Measurements from ENCODE around the gene SIX3. TPM values are rescaled to one million over a fixed set of nuclear protein-coding genes. Genes with fewer than 3 reads are reported as not detected.

Gene SIX3
- not detected for polyA plus RNA-seq
- long read RNA-seq, donor 1: 0 reads
- long read RNA-seq, donor 2: 0 reads
- long read RNA-seq, donor 3: 0 reads
- long read RNA-seq, donor 4: 0 reads
- long read RNA-seq, donor 5: 0 reads
- long read RNA-seq, donor 6: 0 reads
- long read RNA-seq, donor 7: 0 reads
- long read RNA-seq, donor 8: 0 reads
- long read RNA-seq, donor 9: 0 reads
- long read RNA-seq, donor 10: 0 reads
- long read RNA-seq, donor 11: 0 reads

DNA sequence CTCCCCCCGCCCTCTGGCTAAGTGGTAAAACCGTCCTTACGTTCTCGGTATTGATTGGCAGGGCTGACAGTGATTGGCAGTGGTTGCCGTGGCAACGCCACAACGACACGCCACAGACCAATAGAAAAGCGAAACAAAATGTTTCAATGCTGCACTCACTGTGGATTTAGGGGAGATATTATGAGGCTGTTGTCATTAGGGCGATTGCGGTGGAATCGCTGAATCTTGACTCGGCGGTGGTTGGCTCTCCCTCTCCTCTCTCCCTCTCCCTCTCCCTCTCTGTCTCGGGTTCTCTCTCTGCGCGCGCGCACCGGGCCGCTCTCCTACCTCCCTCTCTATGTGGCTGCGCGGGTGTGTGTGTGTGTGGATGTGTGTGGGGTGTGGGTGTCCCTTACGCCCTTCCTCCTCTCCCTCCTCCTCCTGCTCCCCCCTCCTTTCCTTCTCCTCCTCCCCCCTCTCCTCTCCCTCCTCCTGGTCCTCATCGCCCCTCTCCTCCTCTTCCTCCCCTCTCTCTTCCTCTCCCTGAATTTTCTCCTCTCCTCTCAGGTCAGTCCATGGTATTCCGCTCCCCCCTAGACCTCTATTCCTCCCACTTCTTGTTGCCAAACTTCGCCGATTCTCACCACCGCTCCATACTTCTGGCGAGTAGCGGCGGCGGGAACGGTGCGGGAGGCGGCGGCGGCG lies at the start of gene SIX3:
Gene SIX3 (plus strand): TSS at position 152 of the 684 bp plus-strand sequence. CDS start 403 bp downstream, at position 555.
- Histone ChIP-seq H3K27me3 (ENCODE audit: control insufficient read depth, insufficient read depth, low read length) (peaks cover 100% of the 10 kb centered on the region), H3K4me3 (ENCODE audit: low read length) (no peak within 1 kb of the TSS), H3K9me3 (ENCODE audit: control insufficient read depth, low read depth, low read length) (peaks cover 24% of the 10 kb centered on the region), H3K36me3 (ENCODE audit: control insufficient read depth, insufficient read depth, low read length) (no peaks in the 10 kb centered on the region), H3K4me1 (ENCODE audit: control insufficient read depth, insufficient read depth, low read length) (peaks cover 4% of the 10 kb centered on the region), H3K27ac (ENCODE audit: low read length) (no peak within 1 kb of the TSS)
- DNase-seq: no peak
- WGBS (ENCODE audit: insufficient coverage, low lambda C conversion rate): 0% methylated on average over 1 of the region's 39 CpGs

DNA sequence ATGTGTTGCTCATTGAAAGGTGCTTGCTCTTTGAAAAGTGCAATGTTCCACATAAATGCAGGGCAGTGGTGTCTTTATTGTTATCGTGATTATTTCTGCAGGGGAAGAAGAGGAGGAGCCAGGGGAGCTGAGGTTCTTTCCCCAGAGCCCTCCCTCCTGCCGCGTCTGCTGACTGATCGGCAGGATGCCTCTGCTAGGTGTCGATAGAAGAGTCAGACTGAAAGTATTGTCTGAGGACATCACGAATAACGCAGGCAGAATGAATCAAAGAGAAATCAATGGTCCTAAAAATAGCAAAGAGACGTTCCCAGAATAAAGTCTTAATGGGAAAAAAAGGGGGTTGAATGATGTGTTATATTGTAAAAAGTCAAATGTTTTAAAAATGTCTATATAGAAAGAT lies 47.4 kb upstream of the SIX3 start:
- peaks cover 1% of the 10 kb centered on the region for H3K4me1 ChIP-seq (ENCODE audit: control insufficient read depth, insufficient read depth, low read length)
- no peaks in the 10 kb centered on the region for H3K36me3 ChIP-seq (ENCODE audit: control insufficient read depth, insufficient read depth, low read length)
- peaks cover 6% of the 10 kb centered on the region for H3K27me3 ChIP-seq (ENCODE audit: control insufficient read depth, insufficient read depth, low read length)
- H3K4me3 ChIP-seq (ENCODE audit: low read length): no peak overlapping the region
- no peak for DNase-seq
- H3K9me3 ChIP-seq (ENCODE audit: control insufficient read depth, low read depth, low read length): no peaks in the 10 kb centered on the region
- 49% methylated on average over 4 of the region's 8 CpGs for WGBS (ENCODE audit: insufficient coverage, low lambda C conversion rate)
- no peak overlapping the region for H3K27ac ChIP-seq (ENCODE audit: low read length)

DNA sequence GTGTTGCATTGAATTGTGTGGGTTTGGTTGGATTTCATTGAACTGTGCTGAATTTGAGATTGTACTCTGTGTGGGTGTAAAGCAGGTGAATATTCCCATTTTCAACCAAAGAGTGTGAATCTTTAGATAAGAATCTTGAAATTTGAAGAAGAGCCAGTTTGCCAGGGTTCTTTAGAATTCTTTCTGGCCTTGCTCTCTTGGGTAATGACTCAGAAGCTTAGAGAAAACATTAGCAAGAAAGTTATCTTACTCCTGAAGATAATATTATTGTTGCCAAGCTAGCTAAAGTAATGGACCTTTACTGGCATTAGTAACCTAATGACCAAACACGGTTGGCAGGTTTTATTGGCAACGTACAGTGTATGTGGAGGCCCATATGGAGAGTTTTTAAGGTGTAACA lies 46.4 kb upstream of the SIX3 start:
- H3K4me1 ChIP-seq (ENCODE audit: control insufficient read depth, insufficient read depth, low read length): no peaks in the 10 kb centered on the region
- WGBS (ENCODE audit: insufficient coverage, low lambda C conversion rate): 93% methylated on average over 2 of the region's 2 CpGs
- peaks cover 8% of the 10 kb centered on the region for H3K27me3 ChIP-seq (ENCODE audit: control insufficient read depth, insufficient read depth, low read length)
- no peak for DNase-seq
- no peaks in the 10 kb centered on the region for H3K9me3 ChIP-seq (ENCODE audit: control insufficient read depth, low read depth, low read length)
- H3K36me3 ChIP-seq (ENCODE audit: control insufficient read depth, insufficient read depth, low read length): no peaks in the 10 kb centered on the region
- H3K4me3 ChIP-seq (ENCODE audit: low read length): no peak overlapping the region
- no peak overlapping the region for H3K27ac ChIP-seq (ENCODE audit: low read length)

DNA sequence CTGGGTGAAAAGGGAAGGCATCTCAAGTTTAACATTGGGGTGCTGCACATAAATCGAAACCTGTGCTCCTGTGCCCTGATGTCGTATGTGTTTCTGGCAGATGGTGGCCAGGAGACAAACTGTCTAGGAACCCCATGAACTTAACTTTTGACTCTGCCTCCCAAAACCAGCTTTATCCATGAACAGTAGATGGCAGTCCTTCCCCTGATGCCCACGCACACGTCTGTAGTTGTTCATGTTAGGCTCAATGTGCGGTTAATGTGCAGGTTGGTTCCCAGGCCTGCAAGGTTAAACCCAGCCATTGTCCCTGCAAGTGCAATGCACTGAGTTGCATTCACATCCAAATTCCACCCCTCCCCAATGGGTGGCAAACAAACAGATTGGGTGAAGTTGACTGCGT lies 44.1 kb upstream of the SIX3 start:
- H3K9me3 ChIP-seq (ENCODE audit: control insufficient read depth, low read depth, low read length): no peaks in the 10 kb centered on the region
- no CpG with 5 or more reads among the region's 6 CpGs for WGBS (ENCODE audit: insufficient coverage, low lambda C conversion rate)
- peaks cover 19% of the 10 kb centered on the region for H3K27me3 ChIP-seq (ENCODE audit: control insufficient read depth, insufficient read depth, low read length)
- no peak for DNase-seq
- H3K4me1 ChIP-seq (ENCODE audit: control insufficient read depth, insufficient read depth, low read length): no peaks in the 10 kb centered on the region
- H3K27ac ChIP-seq (ENCODE audit: low read length): no peak overlapping the region
- no peaks in the 10 kb centered on the region for H3K36me3 ChIP-seq (ENCODE audit: control insufficient read depth, insufficient read depth, low read length)
- no peak overlapping the region for H3K4me3 ChIP-seq (ENCODE audit: low read length)

DNA sequence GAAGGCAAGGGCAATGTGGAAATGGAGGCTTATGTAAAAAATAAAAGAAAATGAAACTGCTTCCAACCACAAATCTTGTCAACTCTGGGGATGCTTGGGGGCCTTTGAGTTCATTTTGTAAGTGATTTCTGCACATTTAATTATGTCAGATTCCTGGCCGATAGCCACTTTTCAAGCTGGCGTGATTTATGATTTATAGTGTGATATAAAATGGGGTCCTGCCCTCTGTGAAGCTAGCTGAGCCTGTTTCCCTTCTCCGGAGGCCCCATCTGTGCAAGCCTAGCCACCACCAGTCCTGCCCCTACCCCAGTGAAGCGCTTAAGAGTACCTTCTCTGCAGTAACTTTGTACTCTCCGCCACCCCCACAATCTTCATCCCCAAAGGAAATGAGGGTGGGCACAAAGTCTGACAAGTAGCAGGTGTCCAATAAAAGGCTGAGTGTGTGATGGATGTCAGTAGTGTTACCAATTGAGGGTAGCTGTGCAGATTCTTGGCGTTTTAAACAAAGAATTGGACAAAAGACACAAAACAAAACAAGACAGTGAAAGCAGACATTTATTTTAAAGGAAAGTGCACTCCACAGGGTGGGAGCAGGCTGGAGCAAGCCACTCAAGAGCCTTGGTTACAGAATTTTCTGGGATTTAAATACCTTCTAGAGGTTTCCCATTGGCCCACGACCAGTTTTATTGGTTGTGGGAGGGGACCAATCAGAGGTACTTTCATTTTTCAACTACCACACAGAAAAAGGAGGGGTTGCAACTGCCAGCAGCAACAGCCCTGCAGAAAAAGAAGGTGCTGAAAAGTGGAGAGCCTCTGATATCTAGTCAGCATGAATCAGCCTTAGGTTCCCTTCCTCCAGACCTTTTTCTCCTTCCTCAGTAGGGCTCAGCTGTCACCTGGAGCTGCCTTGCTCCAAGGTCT lies 39.0 kb upstream of the SIX3 start:
- H3K4me3 ChIP-seq (ENCODE audit: low read length): no peak overlapping the region
- no peaks in the 10 kb centered on the region for H3K4me1 ChIP-seq (ENCODE audit: control insufficient read depth, insufficient read depth, low read length)
- no peaks in the 10 kb centered on the region for H3K9me3 ChIP-seq (ENCODE audit: control insufficient read depth, low read depth, low read length)
- H3K27me3 ChIP-seq (ENCODE audit: control insufficient read depth, insufficient read depth, low read length): peaks cover 33% of the 10 kb centered on the region
- H3K27ac ChIP-seq (ENCODE audit: low read length): no peak overlapping the region
- no CpG with 5 or more reads among the region's 7 CpGs for WGBS (ENCODE audit: insufficient coverage, low lambda C conversion rate)
- no peak for DNase-seq
- H3K36me3 ChIP-seq (ENCODE audit: control insufficient read depth, insufficient read depth, low read length): no peaks in the 10 kb centered on the region

DNA sequence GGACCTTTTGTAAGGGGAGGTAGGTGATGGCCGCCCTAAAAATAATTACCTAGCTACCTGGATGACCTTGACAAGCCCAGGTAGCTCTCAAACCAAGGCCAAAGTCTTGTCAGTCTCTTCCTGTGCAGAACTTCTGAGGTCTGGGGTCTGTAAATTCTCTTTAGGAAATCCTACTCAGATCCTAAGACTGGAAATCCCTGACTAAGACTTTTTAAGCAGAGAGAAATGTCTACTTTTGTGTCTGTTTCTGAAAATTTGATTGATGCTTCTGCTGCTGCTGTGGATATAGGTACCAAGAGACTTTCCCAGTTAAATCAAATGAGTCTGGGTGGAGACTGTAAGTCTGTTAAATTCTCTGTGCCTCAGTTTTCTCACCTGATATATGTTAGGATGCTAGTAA lies 36.9 kb upstream of the SIX3 start:
- Histone ChIP-seq H3K4me1 (ENCODE audit: control insufficient read depth, insufficient read depth, low read length) (no peaks in the 10 kb centered on the region), H3K36me3 (ENCODE audit: control insufficient read depth, insufficient read depth, low read length) (no peaks in the 10 kb centered on the region), H3K27ac (ENCODE audit: low read length) (no peak overlapping the region), H3K27me3 (ENCODE audit: control insufficient read depth, insufficient read depth, low read length) (peaks cover 29% of the 10 kb centered on the region), H3K4me3 (ENCODE audit: low read length) (no peak overlapping the region), H3K9me3 (ENCODE audit: control insufficient read depth, low read depth, low read length) (no peaks in the 10 kb centered on the region)
- DNase-seq: no peak
- no CpG with 5 or more reads among the region's 1 CpG for WGBS (ENCODE audit: insufficient coverage, low lambda C conversion rate)

DNA sequence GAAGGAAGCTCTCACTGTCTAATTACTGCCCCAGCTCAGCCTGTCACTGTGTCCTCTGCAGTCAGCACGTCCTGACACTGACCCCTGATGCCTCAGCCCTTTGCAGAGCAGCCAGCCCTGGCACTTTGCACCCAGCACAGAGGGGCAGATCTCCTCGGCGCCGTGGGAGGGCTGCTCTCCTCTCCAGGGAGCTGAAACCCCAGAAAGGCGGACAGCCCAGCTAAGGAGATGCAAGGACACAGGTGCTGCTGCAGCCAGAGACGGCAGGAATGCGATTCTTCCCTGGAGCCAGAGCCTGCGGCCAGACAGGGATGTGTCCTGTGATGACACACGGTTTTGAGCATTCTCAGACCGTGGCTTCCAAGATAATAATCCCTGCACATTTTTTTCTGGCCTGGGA lies 34.5 kb upstream of the SIX3 start:
- H3K36me3 ChIP-seq (ENCODE audit: control insufficient read depth, insufficient read depth, low read length): no peaks in the 10 kb centered on the region
- H3K9me3 ChIP-seq (ENCODE audit: control insufficient read depth, low read depth, low read length): no peaks in the 10 kb centered on the region
- no peak overlapping the region for H3K4me3 ChIP-seq (ENCODE audit: low read length)
- H3K27me3 ChIP-seq (ENCODE audit: control insufficient read depth, insufficient read depth, low read length): peaks cover 19% of the 10 kb centered on the region
- no peak for DNase-seq
- 62% methylated on average over 2 of the region's 10 CpGs for whole genome bisulfite sequencing (ENCODE audit: insufficient coverage, low lambda C conversion rate)
- no peak overlapping the region for H3K27ac ChIP-seq (ENCODE audit: low read length)
- H3K4me1 ChIP-seq (ENCODE audit: control insufficient read depth, insufficient read depth, low read length): no peaks in the 10 kb centered on the region

DNA sequence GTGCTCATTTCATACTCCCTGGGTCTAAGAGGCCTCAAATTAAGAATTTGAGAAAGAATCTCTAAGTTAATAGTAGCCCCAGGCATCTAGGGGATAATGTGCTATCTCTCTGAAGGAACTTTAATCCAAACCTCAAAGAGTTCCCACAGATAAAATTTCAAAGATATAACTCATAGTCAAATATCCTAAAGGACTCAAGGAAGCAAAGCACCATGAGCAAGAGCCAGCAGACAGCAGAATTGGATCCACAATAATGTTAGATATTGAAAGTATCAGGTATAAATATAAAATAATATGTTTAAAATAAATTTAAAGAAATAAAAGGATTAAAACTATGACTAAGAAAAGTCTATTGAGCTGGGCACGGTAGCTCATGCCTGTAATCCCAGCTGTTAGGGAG lies 31.7 kb upstream of the SIX3 start:
- no peak overlapping the region for H3K27ac ChIP-seq (ENCODE audit: low read length)
- H3K4me3 ChIP-seq (ENCODE audit: low read length): no peak overlapping the region
- no peaks in the 10 kb centered on the region for H3K9me3 ChIP-seq (ENCODE audit: control insufficient read depth, low read depth, low read length)
- WGBS (ENCODE audit: insufficient coverage, low lambda C conversion rate): no CpG with 5 or more reads among the region's 1 CpG
- DNase-seq: no peak
- H3K4me1 ChIP-seq (ENCODE audit: control insufficient read depth, insufficient read depth, low read length): no peaks in the 10 kb centered on the region
- H3K27me3 ChIP-seq (ENCODE audit: control insufficient read depth, insufficient read depth, low read length): peaks cover 30% of the 10 kb centered on the region
- no peaks in the 10 kb centered on the region for H3K36me3 ChIP-seq (ENCODE audit: control insufficient read depth, insufficient read depth, low read length)

DNA sequence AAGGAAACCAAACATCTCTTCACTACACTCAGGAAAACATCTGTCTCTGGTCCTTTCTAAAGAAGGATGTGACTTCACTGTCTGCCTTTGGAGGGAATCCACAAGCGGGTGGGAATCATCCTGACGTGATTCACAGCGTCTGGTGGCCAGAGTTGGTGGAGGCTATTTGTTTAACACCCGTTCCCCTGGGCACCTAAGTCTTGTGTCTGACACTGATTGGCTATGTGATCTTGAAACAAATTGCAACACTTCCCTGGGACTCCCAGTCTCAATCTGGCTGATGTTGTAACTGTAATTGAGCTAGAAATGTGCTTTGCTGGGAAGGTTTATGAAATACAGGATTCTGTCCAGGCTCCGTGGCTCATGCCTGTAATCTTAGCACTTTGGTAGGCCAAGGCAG lies 28.8 kb upstream of the SIX3 start:
- Histone ChIP-seq H3K4me3 (ENCODE audit: low read length) (no peak overlapping the region), H3K9me3 (ENCODE audit: control insufficient read depth, low read depth, low read length) (no peaks in the 10 kb centered on the region), H3K4me1 (ENCODE audit: control insufficient read depth, insufficient read depth, low read length) (no peaks in the 10 kb centered on the region), H3K27me3 (ENCODE audit: control insufficient read depth, insufficient read depth, low read length) (peaks cover 37% of the 10 kb centered on the region), H3K36me3 (ENCODE audit: control insufficient read depth, insufficient read depth, low read length) (no peaks in the 10 kb centered on the region), H3K27ac (ENCODE audit: low read length) (no peak overlapping the region)
- no CpG with 5 or more reads among the region's 5 CpGs for WGBS (ENCODE audit: insufficient coverage, low lambda C conversion rate)
- no peak for DNase-seq

DNA sequence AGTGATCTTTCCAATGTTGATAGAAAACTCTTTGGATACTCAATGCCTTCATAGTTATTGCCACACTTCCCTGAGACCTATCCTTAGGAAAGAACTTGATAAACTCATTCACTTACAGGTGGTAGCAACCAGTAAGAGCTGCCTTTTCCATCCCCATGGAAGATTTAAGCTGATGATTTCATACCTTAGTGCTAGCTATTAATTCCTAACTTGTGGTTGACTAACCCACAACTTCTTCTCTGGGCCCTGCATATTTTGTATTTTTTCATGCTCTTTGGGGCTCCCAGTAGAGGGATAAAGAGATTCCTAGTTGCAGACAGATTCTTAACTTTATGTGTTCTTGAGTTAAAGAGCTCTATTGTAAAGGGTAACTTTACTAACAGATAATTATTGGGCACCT lies 25.2 kb upstream of the SIX3 start:
- no peaks in the 10 kb centered on the region for H3K4me1 ChIP-seq (ENCODE audit: control insufficient read depth, insufficient read depth, low read length)
- H3K27me3 ChIP-seq (ENCODE audit: control insufficient read depth, insufficient read depth, low read length): peaks cover 66% of the 10 kb centered on the region
- H3K9me3 ChIP-seq (ENCODE audit: control insufficient read depth, low read depth, low read length): no peaks in the 10 kb centered on the region
- no peak for DNase-seq
- no peak overlapping the region for H3K27ac ChIP-seq (ENCODE audit: low read length)
- no peak overlapping the region for H3K4me3 ChIP-seq (ENCODE audit: low read length)
- no peaks in the 10 kb centered on the region for H3K36me3 ChIP-seq (ENCODE audit: control insufficient read depth, insufficient read depth, low read length)

All from large intestine (tissue), 12 donors.